Subcutaneous abdominal adipose tissue (tissue), 5 donors: ENCODE data around the gene PLA2R1.
"Not testable (repeated sequence)": the region's sequence is repeated elsewhere in the genome, so short reads cannot be mapped to it uniquely, and the experiment has no call there.

ENCODE experiments used
- H3K27ac ChIP-seq: one replicate; pipeline ENCODE4 v1.7.0; 2013; ENCODE audit warnings: low read depth, mild to moderate bottlenecking, inconsistent platforms, low read length, moderate library complexity
- H3K27me3 ChIP-seq, 5 donors: one replicate each; pipeline ENCODE4 v1.7.0; 2013; ENCODE audit warnings: low read length in 5 of 5, inconsistent platforms in 1 of 5; ENCODE audit not compliant: control insufficient read depth in 5 of 5, insufficient read depth in 4 of 5
- H3K36me3 ChIP-seq, 5 donors: one replicate each; pipeline ENCODE4 v1.7.0; 2013; ENCODE audit warnings: low read length in 5 of 5; ENCODE audit not compliant: control insufficient read depth in 5 of 5, insufficient read depth in 5 of 5
- H3K4me1 ChIP-seq, 5 donors: one replicate each; pipeline ENCODE4 v1.7.0; 2013; ENCODE audit warnings: low read length in 5 of 5, mild to moderate bottlenecking in 3 of 5, moderate library complexity in 1 of 5; ENCODE audit not compliant: control insufficient read depth in 5 of 5, insufficient read depth in 5 of 5
- H3K4me3 ChIP-seq, 5 donors: one replicate each; pipeline ENCODE4 v1.7.0; 2013; ENCODE audit warnings: low read length in 5 of 5, low read depth in 1 of 5
- H3K9ac ChIP-seq, 5 donors: one replicate each; pipeline ENCODE4 v1.7.0; 2013; ENCODE audit warnings: low read length in 5 of 5, mild to moderate bottlenecking in 4 of 5, moderate library complexity in 3 of 5
- H3K9me3 ChIP-seq, 5 donors: one replicate each; pipeline ENCODE4 v1.7.0; 2013; ENCODE audit warnings: low read length in 5 of 5; ENCODE audit not compliant: control insufficient read depth in 5 of 5
- donor health status: healthy.
- donor health status: healthy.
- donor health status: healthy.
- donor health status: healthy.
- donor health status: healthy.

PLA2R1 gene

GRCh38 chr2:160052531-160052930 is 9.9 kb downstream of the PLA2R1 start:
- no peaks in the 10 kb centered on the region for H3K36me3 ChIP-seq
- no peak overlapping the region for H3K4me3 ChIP-seq
- no peak overlapping the region for H3K9ac ChIP-seq
- H3K9me3 ChIP-seq, result no peaks in the 10 kb centered on the region
- no peaks in the 10 kb centered on the region for H3K27me3 ChIP-seq
- peaks cover 0 to 14% (median 4%) of the 10 kb centered on the region in 5 donors for H3K4me1 ChIP-seq
- H3K27ac ChIP-seq, result no peak overlapping the region

- no peak overlapping the region for H3K27ac ChIP-seq
- no peaks in the 10 kb centered on the region for H3K27me3 ChIP-seq
- H3K36me3 ChIP-seq, result no peaks in the 10 kb centered on the region
- no peak overlapping the region for H3K9ac ChIP-seq
- H3K4me3 ChIP-seq, result no peak overlapping the region
- no peaks in the 10 kb centered on the region for H3K9me3 ChIP-seq
- peaks cover 0 to 14% (median 4%) of the 10 kb centered on the region in 5 donors for H3K4me1 ChIP-seq
Measured at GRCh38 chr2:160051371-160051800, 11.0 kb downstream of the PLA2R1 start.

- peaks cover 0 to 10% (median under 1%) of the 10 kb centered on the region in 5 donors for H3K4me1 ChIP-seq
- H3K4me3 ChIP-seq, result no peak overlapping the region
- H3K9me3 ChIP-seq, result no peaks in the 10 kb centered on the region
Measured at GRCh38 chr2:160050147-160050546, 12.3 kb downstream of the PLA2R1 start.

GRCh38 chr2:160045703-160046210 is 16.7 kb downstream of the PLA2R1 start:
- Histone ChIP-seq H3K36me3 (peaks cover 0 to 11% (median 4%) of the 10 kb centered on the region in 5 donors), H3K9me3 (no peaks in the 10 kb centered on the region), H3K27ac (no peak overlapping the region), H3K27me3 (no peaks in the 10 kb centered on the region), H3K4me3 (no peak overlapping the region), H3K4me1 (peaks cover 0 to 4% (median 0%) of the 10 kb centered on the region in 5 donors), H3K9ac (no peak overlapping the region)

More at GRCh38 chr2:160050147-160050546, 12.3 kb downstream of the PLA2R1 start:
- no peaks in the 10 kb centered on the region for H3K27me3 ChIP-seq
- H3K36me3 ChIP-seq, result no peaks in the 10 kb centered on the region
- H3K9ac ChIP-seq, result no peak overlapping the region
- no peak overlapping the region for H3K27ac ChIP-seq

GRCh38 chr2:160044728-160045127 is 17.7 kb downstream of the PLA2R1 start:
- H3K9ac ChIP-seq, result no peak overlapping the region
- no peak overlapping the region for H3K4me3 ChIP-seq
- peaks cover 0 to 13% (median 0%) of the 10 kb centered on the region in 5 donors for H3K4me1 ChIP-seq

GRCh38 chr2:160043265-160043664 is 19.1 kb downstream of the PLA2R1 start:
- Histone ChIP-seq H3K9me3 (no peaks in the 10 kb centered on the region), H3K4me3 (no peak overlapping the region), H3K9ac (no peak overlapping the region), H3K4me1 (peaks cover 0 to 21% (median 0%) of the 10 kb centered on the region in 5 donors), H3K36me3 (peaks cover 0 to 19% (median 13%) of the 10 kb centered on the region in 5 donors), H3K27me3 (no peaks in the 10 kb centered on the region), H3K27ac (no peak overlapping the region)

More at GRCh38 chr2:160044728-160045127, 17.7 kb downstream of the PLA2R1 start:
- Histone ChIP-seq H3K9me3 (no peaks in the 10 kb centered on the region), H3K27ac (no peak overlapping the region), H3K36me3 (peaks cover 0 to 15% (median 11%) of the 10 kb centered on the region in 5 donors), H3K27me3 (no peaks in the 10 kb centered on the region)

GRCh38 chr2:160042054-160042453 is 20.4 kb downstream of the PLA2R1 start:
- Histone ChIP-seq H3K4me3 (no peak overlapping the region), H3K4me1 (peaks cover 0 to 21% (median 0%) of the 10 kb centered on the region in 5 donors), H3K9ac (no peak overlapping the region), H3K9me3 (no peaks in the 10 kb centered on the region), H3K27me3 (no peaks in the 10 kb centered on the region), H3K36me3 (peaks cover 0 to 21% (median 14%) of the 10 kb centered on the region in 5 donors), H3K27ac (no peak overlapping the region)

GRCh38 chr2:160041091-160041490 is 21.3 kb downstream of the PLA2R1 start:
- no peaks in the 10 kb centered on the region for H3K27me3 ChIP-seq
- H3K9ac ChIP-seq, result no peak overlapping the region
- no peak overlapping the region for H3K27ac ChIP-seq
- no peaks in the 10 kb centered on the region for H3K9me3 ChIP-seq
- peaks cover 0 to 21% (median 0%) of the 10 kb centered on the region in 5 donors for H3K4me1 ChIP-seq
- peaks cover 0 to 21% (median 14%) of the 10 kb centered on the region in 5 donors for H3K36me3 ChIP-seq
- H3K4me3 ChIP-seq, result no peak overlapping the region

- H3K9ac ChIP-seq, result no peak overlapping the region
- no peaks in the 10 kb centered on the region for H3K9me3 ChIP-seq
- H3K4me3 ChIP-seq, result no peak overlapping the region
- H3K4me1 ChIP-seq, result peaks cover 0 to 35% (median 4%) of the 10 kb centered on the region in 5 donors
- no peak overlapping the region for H3K27ac ChIP-seq
- no peaks in the 10 kb centered on the region for H3K27me3 ChIP-seq
- H3K36me3 ChIP-seq, result peaks cover 0 to 21% (median 9%) of the 10 kb centered on the region in 5 donors
Measured at GRCh38 chr2:160039166-160039903, 23.1 kb downstream of the PLA2R1 start.

GRCh38 chr2:160038662-160039061 is 23.8 kb downstream of the PLA2R1 start:
- not testable (repeated sequence) for H3K9ac ChIP-seq, H3K4me3 ChIP-seq, H3K27ac ChIP-seq, H3K27me3 ChIP-seq, H3K9me3 ChIP-seq
- peaks cover 0 to 21% (median 7%) of the 10 kb centered on the region in 5 donors for H3K36me3 ChIP-seq
- H3K4me1 ChIP-seq, result peaks cover 0 to 42% (median 10%) of the 10 kb centered on the region in 5 donors
